GM23338 (cell line): ENCODE data around the gene XKR7. TPM values are rescaled to one million over a fixed set of nuclear protein-coding genes. Genes with fewer than 3 reads are reported as not detected.
A peak's percentile ranks its signal among the peaks of the same experiment; 100 is the strongest.

Experiments used
- ATAC-seq: fragments of 200-7000 bp; cut with Tn5 transposase; 3 replicates; pipeline ENCODE4 v1.9.1; 2020
- DNase-seq: peaks from one replicate; pipeline ENCODE4 v3.0.0-alpha.2; 2015; ENCODE audit warnings: low spot score
- H2AFZ ChIP-seq: fragments of 200-600 bp; sonication (generic); 2 replicates; pipeline ENCODE4 v1.8.0; 2016; ENCODE audit warnings: antibody characterized with exemption, mild to moderate bottlenecking, moderate library complexity
- H3F3A ChIP-seq: fragments of 200-600 bp; sonication (generic); replicated peaks from 2 replicates; pipeline ENCODE4 v1.8.0; 2017; ENCODE audit warnings: antibody characterized with exemption, mixed run types, low read depth
- H3K27ac ChIP-seq: fragments of 200-600 bp; sonication (generic); 2 replicates; pipeline ENCODE4 v1.6.1; 2016; ENCODE audit warnings: low read depth
- H3K27me3 ChIP-seq: fragments of 200-600 bp; sonication (generic); 2 replicates; pipeline ENCODE4 v1.8.0; 2016; ENCODE audit warnings: mild to moderate bottlenecking, mixed run types, moderate library complexity; ENCODE audit not compliant: insufficient read depth
- H3K36me3 ChIP-seq: fragments of 200-600 bp; sonication (generic); 2 replicates; pipeline ENCODE4 v1.8.0; 2016; ENCODE audit warnings: mild to moderate bottlenecking; ENCODE audit not compliant: insufficient read depth
- H3K4me1 ChIP-seq: fragments of 200-600 bp; sonication (generic); 2 replicates; pipeline ENCODE4 v1.8.0; 2016; ENCODE audit warnings: mild to moderate bottlenecking, moderate library complexity; ENCODE audit not compliant: insufficient read depth
- H3K4me2 ChIP-seq: fragments of 200-600 bp; sonication (generic); 2 replicates; pipeline ENCODE4 v1.7.1; 2017; ENCODE audit warnings: mixed run types
- H3K4me3 ChIP-seq: fragments of 200-600 bp; sonication (generic); 2 replicates; pipeline ENCODE4 v1.6.1; 2016; ENCODE audit warnings: mixed run types
- H3K79me2 ChIP-seq: fragments of 200-600 bp; sonication (generic); replicated peaks from 2 replicates; pipeline ENCODE4 v1.8.0; 2017; ENCODE audit warnings: mild to moderate bottlenecking; ENCODE audit not compliant: insufficient read depth
- H3K9me2 ChIP-seq: fragments of 200-600 bp; sonication (generic); 2 replicates; pipeline ENCODE4 v1.8.0; 2017; ENCODE audit not compliant: insufficient read depth
- H4K20me1 ChIP-seq: fragments of 200-600 bp; sonication (generic); replicated peaks from 2 replicates; pipeline ENCODE4 v1.8.0; 2017; ENCODE audit warnings: mild to moderate bottlenecking; ENCODE audit not compliant: insufficient read depth
- H3K27ac Mint-ChIP-seq: 2 replicates; pipeline ENCODE4 v1.8.0; 2020; ENCODE audit warnings: inconsistent platforms, mild to moderate bottlenecking, moderate library complexity, mixed read lengths
- H3K27me3 Mint-ChIP-seq: 3 replicates; pipeline ENCODE4 v1.8.0; 2022; ENCODE audit warnings: low read depth, mild to moderate bottlenecking, moderate library complexity, mixed read lengths, inconsistent platforms; ENCODE audit not compliant: insufficient read depth, poor library complexity
- H3K36me3 Mint-ChIP-seq: 3 replicates; pipeline ENCODE4 v1.8.0; 2021; ENCODE audit warnings: low read depth, mild to moderate bottlenecking, inconsistent platforms, moderate library complexity, mixed read lengths
- H3K4me1 Mint-ChIP-seq: 3 replicates; pipeline ENCODE4 v1.8.0; 2020; ENCODE audit warnings: mild to moderate bottlenecking, inconsistent platforms, mixed read lengths
- H3K4me3 Mint-ChIP-seq: 3 replicates; pipeline ENCODE4 v1.8.0; 2021; ENCODE audit warnings: moderate library complexity, mild to moderate bottlenecking, inconsistent platforms, mixed read lengths
- H3K9me3 Mint-ChIP-seq: 3 replicates; pipeline ENCODE4 v1.8.0; 2020; ENCODE audit warnings: moderate library complexity, mild to moderate bottlenecking, inconsistent platforms, mixed read lengths
- JUNB ChIP-seq: IDR thresholded peaks from one replicate; pipeline ENCODE4 v1.6.1; 2016; ENCODE audit warnings: antibody characterized with exemption; ENCODE audit not compliant: unreplicated experiment
- NANOG ChIP-seq: IDR thresholded peaks from 2 replicates; pipeline ENCODE4 v1.6.1; 2016; ENCODE audit warnings: antibody characterized with exemption, borderline replicate concordance
- POLR2AphosphoS5 ChIP-seq: IDR thresholded peaks from 2 replicates; pipeline ENCODE4 v1.6.1; 2016; ENCODE audit warnings: antibody characterized with exemption, low read depth
- ZNF331 ChIP-seq: fragments of 250-450 bp; sonication (Bioruptor Pico); IDR thresholded peaks from 2 replicates; pipeline ENCODE4 v1.5.0; 2020; ENCODE audit warnings: low read depth, mild to moderate bottlenecking, moderate library complexity
- polyA plus RNA-seq: library from polyadenylated mRNA; unstranded; fragments of >200 nt; fragmentation: Nextera tagmentation; extraction: Ambion mirVana; gene quantifications from 2 replicates; pipeline ENCODE4 v1.2.1, GENCODE V29; 2016
- total RNA-seq: library from RNA; depleted of rRNA; stranded (reverse); fragments of >200 nt; shearing (Covaris generic); gene quantifications from 2 replicates; pipeline ENCODE4 v1.2.3, GENCODE V29; 2014
- TF ChIP-seq, protein P1 (sequence below), 2 experiments: fragments of 200-600 bp in 1 of 2; sonication (generic) in 1 of 2; conservative IDR thresholded peaks; 2 replicates each; pipeline versions ENCODE4 v1.5.1 to v1.6.1; 2016 to 2017; ENCODE audit warnings: antibody characterized with exemption in 2 of 2, low read depth in 2 of 2, mild to moderate bottlenecking in 2 of 2, moderate library complexity in 1 of 2
- TF ChIP-seq, protein P2 (sequence below): fragments of 250-450 bp; sonication (Bioruptor Pico); IDR thresholded peaks from 2 replicates; pipeline ENCODE4 v1.5.0; 2020; ENCODE audit warnings: mild to moderate bottlenecking, moderate library complexity
- TF ChIP-seq, protein P3 (sequence below): IDR thresholded peaks from 2 replicates; pipeline ENCODE4 v1.6.1; 2016; ENCODE audit warnings: antibody characterized with exemption

Gene XKR7
- total and polyA plus RNA-seq, 2 experiments from 2014 or later, result 0.61 to 3.9 TPM

DNA sequence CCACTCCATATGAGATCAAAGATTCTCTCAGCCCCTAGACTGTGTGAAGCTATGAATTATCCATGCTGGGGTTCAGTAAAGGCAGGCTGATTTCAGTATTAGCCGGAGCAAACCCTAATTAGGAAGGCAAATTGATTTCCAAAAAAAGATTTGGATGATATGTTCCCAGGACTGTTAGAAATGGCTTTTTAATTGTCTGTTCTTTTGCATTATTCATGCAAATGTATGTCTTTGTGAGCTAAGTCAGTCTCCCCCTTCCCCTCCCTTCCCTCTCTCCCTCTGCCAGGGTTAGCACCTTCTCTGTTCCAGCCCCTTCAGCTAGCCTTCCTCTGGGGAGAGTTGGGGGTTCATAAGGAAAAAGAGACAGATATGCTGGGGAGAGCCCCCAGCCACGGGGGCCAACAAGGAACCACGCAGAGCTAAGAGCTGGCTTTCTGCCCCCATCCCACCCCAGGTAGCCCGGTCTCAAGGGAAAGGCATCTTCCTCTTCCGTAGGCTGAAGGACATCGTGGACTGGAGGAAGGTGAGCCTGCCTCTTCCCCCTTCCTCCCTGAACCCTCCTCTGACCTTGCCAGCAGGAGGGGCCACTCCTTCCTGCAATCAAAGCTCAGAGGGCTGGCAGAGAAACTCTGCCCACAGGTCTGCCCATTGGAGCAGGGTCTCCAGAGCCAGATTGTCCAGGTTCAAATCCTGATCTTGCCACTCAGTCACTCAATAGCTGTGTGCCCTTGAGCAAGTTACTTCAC, 48.4 kb upstream of the XKR7 start:
- Histone ChIP-seq H3K4me1 (peaks cover 14% of the 10 kb centered on the region), H3K9me2 (no peaks in the 10 kb centered on the region), H3K4me2 (peak overlapping the region; percentile 55), H4K20me1 (no peaks in the 10 kb centered on the region), H3K27me3 (no peaks in the 10 kb centered on the region), H2AFZ (peak overlapping the region; percentile 96), H3F3A (no peaks in the 10 kb centered on the region), H3K4me3 (no peak overlapping the region), H3K27ac (no peak overlapping the region), H3K36me3 (no peaks in the 10 kb centered on the region), H3K79me2 (no peaks in the 10 kb centered on the region)
- DNase-seq (no peak), ATAC-seq (peak; percentile 39)
- TF ChIP-seq NANOG, result no peak
- TF ChIP-seq, protein P1, sequence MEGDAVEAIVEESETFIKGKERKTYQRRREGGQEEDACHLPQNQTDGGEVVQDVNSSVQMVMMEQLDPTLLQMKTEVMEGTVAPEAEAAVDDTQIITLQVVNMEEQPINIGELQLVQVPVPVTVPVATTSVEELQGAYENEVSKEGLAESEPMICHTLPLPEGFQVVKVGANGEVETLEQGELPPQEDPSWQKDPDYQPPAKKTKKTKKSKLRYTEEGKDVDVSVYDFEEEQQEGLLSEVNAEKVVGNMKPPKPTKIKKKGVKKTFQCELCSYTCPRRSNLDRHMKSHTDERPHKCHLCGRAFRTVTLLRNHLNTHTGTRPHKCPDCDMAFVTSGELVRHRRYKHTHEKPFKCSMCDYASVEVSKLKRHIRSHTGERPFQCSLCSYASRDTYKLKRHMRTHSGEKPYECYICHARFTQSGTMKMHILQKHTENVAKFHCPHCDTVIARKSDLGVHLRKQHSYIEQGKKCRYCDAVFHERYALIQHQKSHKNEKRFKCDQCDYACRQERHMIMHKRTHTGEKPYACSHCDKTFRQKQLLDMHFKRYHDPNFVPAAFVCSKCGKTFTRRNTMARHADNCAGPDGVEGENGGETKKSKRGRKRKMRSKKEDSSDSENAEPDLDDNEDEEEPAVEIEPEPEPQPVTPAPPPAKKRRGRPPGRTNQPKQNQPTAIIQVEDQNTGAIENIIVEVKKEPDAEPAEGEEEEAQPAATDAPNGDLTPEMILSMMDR (conservative IDR thresholded peaks at IDR 0.05; ENCODE audit: low read depth in 2 of 2), result 0 out of 4 replicates have a peak, but pooled peaks of 1 of the 2 experiments have one; percentile 14
- H3K36me3 Mint-ChIP-seq, result no peaks in the 10 kb centered on the region; the same call in 2 of the 3 replicates
- H3K4me1 Mint-ChIP-seq, result peaks cover 35% of the 10 kb centered on the region
- no peak overlapping the region for H3K27ac Mint-ChIP-seq
- no peak overlapping the region for H3K4me3 Mint-ChIP-seq
- H3K9me3 Mint-ChIP-seq, result peaks cover 67% of the 10 kb centered on the region
- H3K27me3 Mint-ChIP-seq, result peaks cover 24% of the 10 kb centered on the region

DNA sequence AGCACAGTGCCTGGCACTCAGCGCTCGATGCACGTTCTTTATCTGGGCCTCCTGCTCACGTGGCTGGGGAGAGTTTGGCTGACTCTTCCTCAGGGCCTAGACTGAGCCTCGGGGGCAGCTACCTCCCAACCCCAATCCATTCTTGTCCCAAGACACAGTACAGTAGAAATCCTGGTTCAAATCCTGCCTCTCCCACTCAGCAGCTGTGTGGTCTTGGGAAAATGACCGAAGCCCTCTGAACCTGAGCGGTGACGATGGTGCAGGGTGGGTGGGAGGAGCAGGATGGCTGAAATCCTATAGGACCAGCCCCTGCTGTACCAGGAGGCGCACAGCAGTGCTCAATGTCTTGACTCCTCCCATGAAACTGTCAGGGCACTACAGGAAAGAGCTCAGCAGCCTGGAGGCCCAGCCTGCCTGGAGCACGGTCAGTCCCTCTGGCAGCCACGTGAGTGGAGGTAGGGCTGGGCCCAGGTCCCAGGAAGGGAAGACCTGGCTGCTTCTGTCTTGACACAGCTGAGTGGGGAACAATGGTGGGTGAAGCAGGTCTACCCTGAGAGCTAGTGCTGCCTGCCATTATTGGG, 47.6 kb upstream of the XKR7 start:
- no peaks in the 10 kb centered on the region for H3K27me3 ChIP-seq
- DNase-seq, result peak; percentile 32
- peak; percentile 80 for ATAC-seq
- no peak overlapping the region for H3K27ac ChIP-seq
- no peak overlapping the region for H3K27ac Mint-ChIP-seq
- peak overlapping the region; percentile 96; the same call in 1 of the 2 replicates for H2AFZ ChIP-seq
- H3K4me1 Mint-ChIP-seq, result peaks cover 31% of the 10 kb centered on the region
- peaks cover 14% of the 10 kb centered on the region for H3K4me1 ChIP-seq
- H3K4me3 Mint-ChIP-seq, result no peak overlapping the region
- no peak overlapping the region for H3K4me3 ChIP-seq
- H3K9me2 ChIP-seq, result no peaks in the 10 kb centered on the region
- no peaks in the 10 kb centered on the region for H3K79me2 ChIP-seq
- H3K27me3 Mint-ChIP-seq, result peaks cover 27% of the 10 kb centered on the region
- peaks cover 69% of the 10 kb centered on the region for H3K9me3 Mint-ChIP-seq
- H3K36me3 Mint-ChIP-seq, result no peaks in the 10 kb centered on the region; the same call in 2 of the 3 replicates
- no peaks in the 10 kb centered on the region for H3F3A ChIP-seq
- no peaks in the 10 kb centered on the region for H3K36me3 ChIP-seq
- no peaks in the 10 kb centered on the region for H4K20me1 ChIP-seq
- H3K4me2 ChIP-seq, result no peak overlapping the region; the same call in 1 of the 2 replicates
- TF ChIP-seq ZNF331 (CRISPR knock-in tag) (no peak), JUNB (no peak), POLR2AphosphoS5 (no peak)
- TF ChIP-seq, protein P2, sequence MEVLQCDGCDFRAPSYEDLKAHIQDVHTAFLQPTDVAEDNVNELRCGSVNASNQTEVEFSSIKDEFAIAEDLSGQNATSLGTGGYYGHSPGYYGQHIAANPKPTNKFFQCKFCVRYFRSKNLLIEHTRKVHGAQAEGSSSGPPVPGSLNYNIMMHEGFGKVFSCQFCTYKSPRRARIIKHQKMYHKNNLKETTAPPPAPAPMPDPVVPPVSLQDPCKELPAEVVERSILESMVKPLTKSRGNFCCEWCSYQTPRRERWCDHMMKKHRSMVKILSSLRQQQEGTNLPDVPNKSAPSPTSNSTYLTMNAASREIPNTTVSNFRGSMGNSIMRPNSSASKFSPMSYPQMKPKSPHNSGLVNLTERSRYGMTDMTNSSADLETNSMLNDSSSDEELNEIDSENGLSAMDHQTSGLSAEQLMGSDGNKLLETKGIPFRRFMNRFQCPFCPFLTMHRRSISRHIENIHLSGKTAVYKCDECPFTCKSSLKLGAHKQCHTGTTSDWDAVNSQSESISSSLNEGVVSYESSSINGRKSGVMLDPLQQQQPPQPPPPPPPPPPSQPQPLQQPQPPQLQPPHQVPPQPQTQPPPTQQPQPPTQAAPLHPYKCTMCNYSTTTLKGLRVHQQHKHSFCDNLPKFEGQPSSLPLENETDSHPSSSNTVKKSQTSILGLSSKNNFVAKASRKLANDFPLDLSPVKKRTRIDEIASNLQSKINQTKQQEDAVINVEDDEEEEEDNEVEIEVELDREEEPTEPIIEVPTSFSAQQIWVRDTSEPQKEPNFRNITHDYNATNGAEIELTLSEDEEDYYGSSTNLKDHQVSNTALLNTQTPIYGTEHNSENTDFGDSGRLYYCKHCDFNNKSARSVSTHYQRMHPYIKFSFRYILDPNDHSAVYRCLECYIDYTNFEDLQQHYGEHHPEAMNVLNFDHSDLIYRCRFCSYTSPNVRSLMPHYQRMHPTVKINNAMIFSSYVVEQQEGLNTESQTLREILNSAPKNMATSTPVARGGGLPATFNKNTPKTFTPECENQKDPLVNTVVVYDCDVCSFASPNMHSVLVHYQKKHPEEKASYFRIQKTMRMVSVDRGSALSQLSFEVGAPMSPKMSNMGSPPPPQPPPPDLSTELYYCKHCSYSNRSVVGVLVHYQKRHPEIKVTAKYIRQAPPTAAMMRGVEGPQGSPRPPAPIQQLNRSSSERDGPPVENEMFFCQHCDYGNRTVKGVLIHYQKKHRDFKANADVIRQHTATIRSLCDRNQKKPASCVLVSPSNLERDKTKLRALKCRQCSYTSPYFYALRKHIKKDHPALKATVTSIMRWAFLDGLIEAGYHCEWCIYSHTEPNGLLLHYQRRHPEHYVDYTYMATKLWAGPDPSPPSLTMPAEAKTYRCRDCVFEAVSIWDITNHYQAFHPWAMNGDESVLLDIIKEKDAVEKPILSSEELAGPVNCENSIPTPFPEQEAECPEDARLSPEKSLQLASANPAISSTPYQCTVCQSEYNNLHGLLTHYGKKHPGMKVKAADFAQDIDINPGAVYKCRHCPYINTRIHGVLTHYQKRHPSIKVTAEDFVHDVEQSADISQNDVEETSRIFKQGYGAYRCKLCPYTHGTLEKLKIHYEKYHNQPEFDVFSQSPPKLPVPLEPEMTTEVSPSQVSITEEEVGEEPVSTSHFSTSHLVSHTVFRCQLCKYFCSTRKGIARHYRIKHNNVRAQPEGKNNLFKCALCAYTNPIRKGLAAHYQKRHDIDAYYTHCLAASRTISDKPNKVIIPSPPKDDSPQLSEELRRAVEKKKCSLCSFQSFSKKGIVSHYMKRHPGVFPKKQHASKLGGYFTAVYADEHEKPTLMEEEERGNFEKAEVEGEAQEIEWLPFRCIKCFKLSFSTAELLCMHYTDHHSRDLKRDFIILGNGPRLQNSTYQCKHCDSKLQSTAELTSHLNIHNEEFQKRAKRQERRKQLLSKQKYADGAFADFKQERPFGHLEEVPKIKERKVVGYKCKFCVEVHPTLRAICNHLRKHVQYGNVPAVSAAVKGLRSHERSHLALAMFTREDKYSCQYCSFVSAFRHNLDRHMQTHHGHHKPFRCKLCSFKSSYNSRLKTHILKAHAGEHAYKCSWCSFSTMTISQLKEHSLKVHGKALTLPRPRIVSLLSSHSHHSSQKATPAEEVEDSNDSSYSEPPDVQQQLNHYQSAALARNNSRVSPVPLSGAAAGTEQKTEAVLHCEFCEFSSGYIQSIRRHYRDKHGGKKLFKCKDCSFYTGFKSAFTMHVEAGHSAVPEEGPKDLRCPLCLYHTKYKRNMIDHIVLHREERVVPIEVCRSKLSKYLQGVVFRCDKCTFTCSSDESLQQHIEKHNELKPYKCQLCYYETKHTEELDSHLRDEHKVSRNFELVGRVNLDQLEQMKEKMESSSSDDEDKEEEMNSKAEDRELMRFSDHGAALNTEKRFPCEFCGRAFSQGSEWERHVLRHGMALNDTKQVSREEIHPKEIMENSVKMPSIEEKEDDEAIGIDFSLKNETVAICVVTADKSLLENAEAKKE (CRISPR knock-in tag), result no peak
- TF ChIP-seq, protein P3, sequence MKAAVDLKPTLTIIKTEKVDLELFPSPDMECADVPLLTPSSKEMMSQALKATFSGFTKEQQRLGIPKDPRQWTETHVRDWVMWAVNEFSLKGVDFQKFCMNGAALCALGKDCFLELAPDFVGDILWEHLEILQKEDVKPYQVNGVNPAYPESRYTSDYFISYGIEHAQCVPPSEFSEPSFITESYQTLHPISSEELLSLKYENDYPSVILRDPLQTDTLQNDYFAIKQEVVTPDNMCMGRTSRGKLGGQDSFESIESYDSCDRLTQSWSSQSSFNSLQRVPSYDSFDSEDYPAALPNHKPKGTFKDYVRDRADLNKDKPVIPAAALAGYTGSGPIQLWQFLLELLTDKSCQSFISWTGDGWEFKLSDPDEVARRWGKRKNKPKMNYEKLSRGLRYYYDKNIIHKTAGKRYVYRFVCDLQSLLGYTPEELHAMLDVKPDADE, result no peak
- TF ChIP-seq, protein P1 (conservative IDR thresholded peaks at IDR 0.05; ENCODE audit: low read depth in 2 of 2), result no peak
